ENCODE measurements around the gene GIMAP1.
"Not testable (repeated sequence)": the region's sequence is repeated elsewhere in the genome, so short reads cannot be mapped to it uniquely, and the experiment has no call there.

GIMAP1 gene

GRCh38 chr7:150716368-150716767, at the start of gene GIMAP1:
TSS of gene GIMAP1 (plus strand) at chr7:150716613. CDS start at chr7:150719048, 2,435 bp downstream.
- peaks cover 16% of the 10 kb centered on the region for H3K4me1 Mint-ChIP-seq
- H3K4me3 Mint-ChIP-seq: no peak within 1 kb of the TSS
- peaks cover 10% of the 10 kb centered on the region for H3K27me3 Mint-ChIP-seq (ENCODE audit: low read depth, poor library complexity)
- no peaks in the 10 kb centered on the region for H3K36me3 Mint-ChIP-seq (ENCODE audit: low read depth)
- TF ChIP-seq, protein P1, sequence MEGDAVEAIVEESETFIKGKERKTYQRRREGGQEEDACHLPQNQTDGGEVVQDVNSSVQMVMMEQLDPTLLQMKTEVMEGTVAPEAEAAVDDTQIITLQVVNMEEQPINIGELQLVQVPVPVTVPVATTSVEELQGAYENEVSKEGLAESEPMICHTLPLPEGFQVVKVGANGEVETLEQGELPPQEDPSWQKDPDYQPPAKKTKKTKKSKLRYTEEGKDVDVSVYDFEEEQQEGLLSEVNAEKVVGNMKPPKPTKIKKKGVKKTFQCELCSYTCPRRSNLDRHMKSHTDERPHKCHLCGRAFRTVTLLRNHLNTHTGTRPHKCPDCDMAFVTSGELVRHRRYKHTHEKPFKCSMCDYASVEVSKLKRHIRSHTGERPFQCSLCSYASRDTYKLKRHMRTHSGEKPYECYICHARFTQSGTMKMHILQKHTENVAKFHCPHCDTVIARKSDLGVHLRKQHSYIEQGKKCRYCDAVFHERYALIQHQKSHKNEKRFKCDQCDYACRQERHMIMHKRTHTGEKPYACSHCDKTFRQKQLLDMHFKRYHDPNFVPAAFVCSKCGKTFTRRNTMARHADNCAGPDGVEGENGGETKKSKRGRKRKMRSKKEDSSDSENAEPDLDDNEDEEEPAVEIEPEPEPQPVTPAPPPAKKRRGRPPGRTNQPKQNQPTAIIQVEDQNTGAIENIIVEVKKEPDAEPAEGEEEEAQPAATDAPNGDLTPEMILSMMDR (IDR thresholded peaks at IDR 0.05): no peak
- no peak within 1 kb of the TSS for H3K27ac Mint-ChIP-seq
- no peak for DNase-seq
- peaks cover 21% of the 10 kb centered on the region for H3K9me3 Mint-ChIP-seq

GRCh38 chr7:150668472-150668911, 47.9 kb upstream of the GIMAP1 start:
- no peak for DNase-seq
- no peak overlapping the region for H3K4me3 Mint-ChIP-seq
- H3K4me1 Mint-ChIP-seq: no peaks in the 10 kb centered on the region
- H3K27ac Mint-ChIP-seq: no peak overlapping the region
- peaks cover 20% of the 10 kb centered on the region for H3K9me3 Mint-ChIP-seq
- H3K27me3 Mint-ChIP-seq (ENCODE audit: low read depth, poor library complexity): no peaks in the 10 kb centered on the region
- H3K36me3 Mint-ChIP-seq (ENCODE audit: low read depth): no peaks in the 10 kb centered on the region
- TF ChIP-seq, protein P1 (IDR thresholded peaks at IDR 0.05): no peak

DNA sequence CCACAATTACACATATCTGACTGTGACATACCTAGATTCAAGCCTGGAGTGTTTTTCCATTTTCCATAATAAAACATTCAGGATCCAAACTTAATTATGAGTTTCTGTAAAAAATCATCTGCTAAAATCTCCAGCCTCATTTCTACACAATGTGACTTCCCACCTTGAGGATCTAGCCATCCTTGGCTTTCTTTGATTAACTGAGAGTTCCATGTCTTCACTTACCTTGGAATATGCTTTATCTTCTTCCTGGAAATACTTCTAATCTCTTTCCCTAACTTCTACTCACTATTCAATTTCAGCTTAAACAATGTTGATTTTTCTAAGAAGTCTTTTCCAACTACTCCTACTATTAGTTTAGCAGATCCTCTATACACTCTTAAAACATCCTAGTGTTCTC, 47.4 kb upstream of the GIMAP1 start:
- H3K36me3 Mint-ChIP-seq (ENCODE audit: low read depth): no peaks in the 10 kb centered on the region

GRCh38 chr7:150671798-150672585, 44.4 kb upstream of the GIMAP1 start:
- not testable (repeated sequence) for H3K4me3 Mint-ChIP-seq; H3K4me1 Mint-ChIP-seq; H3K36me3 Mint-ChIP-seq (ENCODE audit: low read depth); H3K27me3 Mint-ChIP-seq (ENCODE audit: low read depth, poor library complexity); DNase-seq; H3K27ac Mint-ChIP-seq
- H3K9me3 Mint-ChIP-seq: peaks cover 25% of the 10 kb centered on the region

More for the DNA sequence above, 47.4 kb upstream of the GIMAP1 start:
- Mint-ChIP-seq H3K4me3 (no peak overlapping the region), H3K9me3 (peaks cover 20% of the 10 kb centered on the region), H3K27ac (no peak overlapping the region), H3K27me3 (ENCODE audit: low read depth, poor library complexity) (no peaks in the 10 kb centered on the region), H3K4me1 (no peaks in the 10 kb centered on the region)
- DNase-seq: no peak
- TF ChIP-seq, protein P1 (IDR thresholded peaks at IDR 0.05): no peak

- H3K27ac Mint-ChIP-seq: no peak overlapping the region
- H3K9me3 Mint-ChIP-seq: peaks cover 33% of the 10 kb centered on the region
- no peak for DNase-seq
- H3K27me3 Mint-ChIP-seq (ENCODE audit: low read depth, poor library complexity): peaks cover 4% of the 10 kb centered on the region
- peaks cover 5% of the 10 kb centered on the region for H3K36me3 Mint-ChIP-seq (ENCODE audit: low read depth)
- no peaks in the 10 kb centered on the region for H3K4me1 Mint-ChIP-seq
- H3K4me3 Mint-ChIP-seq: no peak overlapping the region
- TF ChIP-seq, protein P1 (IDR thresholded peaks at IDR 0.05): no peak
These were observed 40.7 kb upstream of the GIMAP1 start for GRCh38 chr7:150675714-150676113.

DNA sequence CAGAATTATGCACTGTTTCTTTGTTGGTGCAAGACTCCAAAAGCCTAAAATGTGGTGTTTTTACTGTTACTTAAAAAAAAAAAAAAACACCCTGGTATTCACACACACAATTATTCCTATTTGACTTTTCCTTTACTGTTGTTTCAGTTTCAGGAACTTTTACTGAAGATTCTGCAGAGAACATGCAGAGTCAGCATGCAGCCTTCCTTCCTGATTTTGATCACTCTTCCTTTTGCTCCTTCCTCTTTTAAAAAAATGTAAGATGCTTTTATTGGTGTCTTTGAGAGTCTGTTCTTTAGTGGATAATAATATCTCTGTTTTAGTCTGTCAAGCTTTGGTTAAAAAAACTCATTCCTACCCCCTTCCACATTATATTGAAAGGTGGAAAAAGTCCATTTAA, 40.1 kb upstream of the GIMAP1 start:
- H3K4me3 Mint-ChIP-seq; H3K27ac Mint-ChIP-seq; DNase-seq; H3K36me3 Mint-ChIP-seq (ENCODE audit: low read depth); H3K4me1 Mint-ChIP-seq; H3K27me3 Mint-ChIP-seq (ENCODE audit: low read depth, poor library complexity): not testable (repeated sequence)
- peaks cover 38% of the 10 kb centered on the region for H3K9me3 Mint-ChIP-seq

DNA sequence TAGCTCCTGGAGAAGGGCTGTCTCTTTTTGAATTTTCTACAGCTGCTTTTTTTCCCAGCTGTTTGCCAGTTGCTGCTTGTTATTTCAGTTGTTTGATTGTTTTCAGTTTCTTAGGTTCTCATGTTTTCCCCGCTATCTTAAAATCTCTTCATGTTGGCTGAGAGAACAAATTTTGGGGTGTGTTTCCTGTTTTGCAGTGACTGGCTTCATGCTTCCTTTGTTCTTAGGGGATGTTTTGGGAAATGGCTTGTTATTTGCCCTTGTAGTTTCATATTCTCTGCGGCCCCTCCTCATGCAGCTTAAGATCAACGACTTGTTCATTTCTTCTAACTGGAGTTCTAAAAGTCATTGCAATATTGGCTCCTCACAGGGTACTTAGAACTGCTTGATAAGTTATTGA, 39.6 kb upstream of the GIMAP1 start:
- not testable (repeated sequence) for H3K27me3 Mint-ChIP-seq (ENCODE audit: low read depth, poor library complexity); H3K27ac Mint-ChIP-seq; H3K4me1 Mint-ChIP-seq; H3K36me3 Mint-ChIP-seq (ENCODE audit: low read depth); H3K4me3 Mint-ChIP-seq; DNase-seq
- H3K9me3 Mint-ChIP-seq: peaks cover 41% of the 10 kb centered on the region

DNA sequence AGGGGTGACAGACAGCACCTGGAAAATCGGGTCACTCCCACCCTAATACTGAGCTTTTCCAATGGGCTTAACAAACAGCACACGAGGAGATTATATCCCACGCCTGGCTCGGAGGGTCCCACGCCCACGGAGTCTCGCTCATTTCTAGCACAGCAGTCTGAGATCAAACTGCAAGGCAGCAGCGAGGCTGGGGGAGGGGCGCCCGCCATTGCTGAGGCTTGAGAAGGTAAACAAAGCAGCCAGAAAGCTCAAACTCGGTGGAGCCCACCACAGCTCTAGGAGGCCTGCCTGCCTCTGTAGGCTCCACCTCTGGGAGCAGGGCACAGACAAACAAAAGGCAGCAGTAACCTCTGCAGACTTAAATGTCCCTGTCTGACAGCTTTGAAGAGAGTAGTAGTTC, 37.8 kb upstream of the GIMAP1 start:
- H3K9me3 Mint-ChIP-seq: peaks cover 46% of the 10 kb centered on the region
- not testable (repeated sequence) for DNase-seq; H3K36me3 Mint-ChIP-seq (ENCODE audit: low read depth); H3K4me3 Mint-ChIP-seq; H3K27ac Mint-ChIP-seq; H3K4me1 Mint-ChIP-seq; H3K27me3 Mint-ChIP-seq (ENCODE audit: low read depth, poor library complexity)

- H3K27ac Mint-ChIP-seq; DNase-seq; H3K4me1 Mint-ChIP-seq; H3K27me3 Mint-ChIP-seq (ENCODE audit: low read depth, poor library complexity); H3K36me3 Mint-ChIP-seq (ENCODE audit: low read depth); H3K4me3 Mint-ChIP-seq: not testable (repeated sequence)
- H3K9me3 Mint-ChIP-seq: peaks cover 46% of the 10 kb centered on the region
These were observed 36.0 kb upstream of the GIMAP1 start for GRCh38 chr7:150680364-150680763.

All from nephron progenitor cell (in vitro differentiated cells).